Measurements from ENCODE around the gene ATXN7L1. TPM values are rescaled to one million over a fixed set of nuclear protein-coding genes. Genes with fewer than 3 reads are reported as not detected.
A peak's percentile ranks its signal among the peaks of the same experiment; 100 is the strongest.

The ATXN7L1 gene
- total and polyA plus RNA-seq, 2 of the 8 experiments (the other 6 are each of a cell fraction or from before 2014, with no cell fraction given), result 14.3 to 34.0 TPM

DNA sequence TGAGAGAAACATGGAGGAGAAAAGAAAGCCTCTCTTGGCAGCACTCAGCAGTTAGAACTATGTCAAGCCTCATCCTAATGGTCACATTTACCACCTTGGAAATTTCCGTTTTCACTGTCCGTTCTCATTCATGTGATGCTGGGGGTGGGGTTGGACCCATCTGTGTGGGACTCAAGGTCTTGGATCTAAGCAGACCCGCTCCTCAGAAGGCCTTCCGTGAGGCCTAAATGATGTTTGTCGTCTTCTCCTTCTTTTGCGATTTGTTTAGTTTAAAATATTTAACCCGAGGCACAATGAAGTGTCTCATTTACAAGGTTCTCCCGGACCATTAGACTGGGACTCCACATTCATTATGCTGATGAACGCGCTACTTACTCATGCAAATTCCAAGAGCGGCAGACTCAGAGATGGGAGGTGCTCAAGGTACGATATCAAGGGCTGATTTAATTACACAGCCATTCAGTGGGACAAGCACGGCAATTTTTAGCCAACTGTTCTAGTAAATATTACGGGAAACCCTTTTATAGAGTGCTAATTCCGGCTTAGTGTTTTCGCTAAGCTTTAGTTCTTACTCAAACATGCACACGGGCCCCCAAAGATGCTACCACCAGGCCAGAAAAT lies 186.0 kb downstream of the ATXN7L1 start:
- peaks cover 22 to 36% (median 29%) of the 10 kb centered on the region in 4 experiments for H3K4me1 ChIP-seq (replicated peaks in 1 of 4; ENCODE audit: control insufficient read depth in 3 of 4, insufficient read depth in 4 of 4, low read length in 3 of 4)
- no peak for TF ChIP-seq RAD21 (IDR thresholded peaks at IDR 0.05 in 1 of 2, conservative IDR thresholded peaks at IDR 0.05 in 1 of 2; ENCODE audit: low read depth in 2 of 2, low read length in 2 of 2)
- TF ChIP-seq YY1 (IDR thresholded peaks at IDR 0.05; ENCODE audit: low read depth, low read length), result no peak
- TF ChIP-seq SP1 (IDR thresholded peaks at IDR 0.05; ENCODE audit: low read depth, low read length), result peak; percentile 10; the same call in 1 of the 2 replicates
- no peak for TF ChIP-seq POLR2AphosphoS5 (IDR thresholded peaks at IDR 0.05; ENCODE audit: low read depth, low read length)
- 60% methylated on average over 17 of the region's 17 CpGs; no CpG with 5 or more reads in 1 of the 2 experiments for WGBS, 2 experiments (ENCODE audit: extremely low coverage in 1 of 2, insufficient coverage in 1 of 2, insufficient read length in 1 of 2, insufficient replicate concordance in 2 of 2, low coverage in 1 of 2, low lambda C conversion rate in 2 of 2, missing lambda C conversion rate in 1 of 2)
- H2BK20ac ChIP-seq (ENCODE audit: low read length), result peak overlapping the region; percentile 96
- no peak overlapping the region for H3K27ac ChIP-seq (ENCODE audit: low read depth, low read length)
- H2BK12ac ChIP-seq (ENCODE audit: low read depth, low read length), result peak overlapping the region; percentile 98
- H3K14ac ChIP-seq (ENCODE audit: insufficient read length), result no peak overlapping the region
- H2BK120ac ChIP-seq (replicated peaks; ENCODE audit: low read depth, low read length), result peak overlapping the region; percentile 17
- FAIRE-seq (no peak), DNase-seq (ENCODE audit: low read depth in 1 of 2, low spot score in 2 of 2) (no peak)
- peak overlapping the region; percentile 11 for H3K4ac ChIP-seq (replicated peaks; ENCODE audit: insufficient read length, low read depth, low read length)
- peak overlapping the region; percentile 97 for H2AK5ac ChIP-seq (ENCODE audit: low read depth, low read length)
- H4K5ac ChIP-seq (ENCODE audit: insufficient read length, low read depth, low read length), result peak overlapping the region; percentile 18
- POLR2A ChIA-PET (ENCODE audit: partially characterized antibody), result interaction anchor here (0.8 to 1.7 kb wide), 4 partner anchors 18 to 51 kb away, joined by 3 to 7 read pairs (median 4); no protein-coding TSS in a partner anchor
- 0 out of 2 replicates have a peak, but pooled peaks cover 2% of the 10 kb centered on the region for H3K79me1 ChIP-seq (ENCODE audit: low read depth, low read length)
- H4K20me1 ChIP-seq (replicated peaks in 1 of 2; ENCODE audit: control insufficient read depth in 1 of 2, insufficient read depth in 2 of 2, low read length in 2 of 2), result no peaks in the 10 kb centered on the region
- peaks cover 3% of the 10 kb centered on the region for H3K23me2 ChIP-seq (ENCODE audit: low read depth, low read length)
- no peaks in the 10 kb centered on the region for H3K36me3 ChIP-seq (ENCODE audit: control insufficient read depth in 2 of 4, insufficient read depth in 4 of 4, low read length in 3 of 4)
- H3K79me2 ChIP-seq (ENCODE audit: control insufficient read depth in 1 of 2, insufficient read depth in 2 of 2, low read length in 2 of 2), result peaks cover 0 to 15% of the 10 kb centered on the region in 2 experiments; a peak in 1 of 4 replicates
- H3K4me3 ChIP-seq (ENCODE audit: extremely low read depth in 1 of 4, insufficient read depth in 2 of 4, low read depth in 3 of 4, low read length in 4 of 4), result peak overlapping the region; percentile 16 to 48 (median 36); a peak in 5 of 8 replicates
- H3K9me3 ChIP-seq (ENCODE audit: insufficient read depth in 2 of 2, low read depth in 1 of 2, low read length in 1 of 2), result no peaks in the 10 kb centered on the region
- H3K4me2 ChIP-seq (ENCODE audit: insufficient read depth in 1 of 2, low read depth in 2 of 2, low read length in 2 of 2), result peak overlapping the region; percentile 61 to 78
- H3K18ac ChIP-seq (ENCODE audit: extremely low read depth, low read length), result peak overlapping the region; percentile 96
- H4K8ac ChIP-seq (ENCODE audit: extremely low read depth, insufficient read depth, low read length), result no peak overlapping the region
- H2AFZ ChIP-seq (ENCODE audit: low read length), result no peak overlapping the region
- peak overlapping the region; percentile 8 for H4K91ac ChIP-seq (replicated peaks; ENCODE audit: insufficient read length, low read length)
- no peak overlapping the region for H3K23ac ChIP-seq (ENCODE audit: insufficient read length)
- H2BK15ac ChIP-seq (ENCODE audit: low read length), result peak overlapping the region; percentile 85; the same call in 1 of the 2 replicates
- H3K9ac ChIP-seq (replicated peaks in 1 of 4; ENCODE audit: extremely low read depth in 1 of 4, low read depth in 3 of 4, low read length in 3 of 4), result peak overlapping the region in 1 of 4 experiments; percentile 19; a peak in 1 of 7 replicates
- H3K27me3 ChIP-seq (replicated peaks in 1 of 4; ENCODE audit: control insufficient read depth in 3 of 4, extremely low read depth in 1 of 4, insufficient read depth in 3 of 4, low read length in 3 of 4), result no peaks in the 10 kb centered on the region
- H3K56ac ChIP-seq (replicated peaks; ENCODE audit: insufficient read length, low read depth, low read length), result no peak overlapping the region
- CTCF ChIA-PET (ENCODE audit: partially characterized antibody), result interaction anchor here (1.3 to 9.4 kb wide), 5 partner anchors 14 to 77 kb away, joined by 4 to 69 read pairs (median 16); no protein-coding TSS in a partner anchor
- H2BK5ac ChIP-seq (ENCODE audit: low read depth, low read length), result peak overlapping the region; percentile 57

Measured in H1 (cell line).